ENCODE data around the gene CAMTA1. TPM values are rescaled to one million over a fixed set of nuclear protein-coding genes. Genes with fewer than 3 reads are reported as not detected.
A peak's percentile ranks its signal among the peaks of the same experiment; 100 is the strongest.

Gene CAMTA1
- total RNA-seq, 1 donor from 2014 or later: 67.9 TPM

DNA sequence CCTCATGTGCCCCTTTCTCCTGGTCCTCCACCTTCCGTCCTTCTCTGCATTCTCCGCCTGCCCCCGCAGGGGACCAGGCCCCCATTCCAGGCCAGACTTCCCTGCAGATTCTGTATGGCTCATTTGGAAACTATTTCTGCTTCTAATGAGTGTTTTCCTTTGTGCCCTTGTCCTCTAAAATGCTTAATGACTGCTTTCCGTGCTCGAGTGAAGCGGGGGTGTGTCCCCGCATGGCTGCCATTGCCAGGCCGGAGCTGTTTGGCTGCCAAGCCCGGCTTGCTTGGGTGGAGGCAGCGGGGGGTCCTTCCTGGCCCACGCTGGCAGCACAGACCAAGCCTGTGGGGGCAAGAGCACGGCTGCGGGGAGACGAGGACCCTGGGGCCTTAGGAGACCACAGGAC, 686.6 kb downstream of the CAMTA1 start:
- DNase-seq (ENCODE audit: low spot score): no peak

GRCh38 chr1:7473223-7474142, 688.2 kb downstream of the CAMTA1 start:
- no peak for DNase-seq (ENCODE audit: low spot score)

GRCh38 chr1:7474143-7474490, 688.9 kb downstream of the CAMTA1 start:
- DNase-seq (ENCODE audit: low spot score): no peak

DNA sequence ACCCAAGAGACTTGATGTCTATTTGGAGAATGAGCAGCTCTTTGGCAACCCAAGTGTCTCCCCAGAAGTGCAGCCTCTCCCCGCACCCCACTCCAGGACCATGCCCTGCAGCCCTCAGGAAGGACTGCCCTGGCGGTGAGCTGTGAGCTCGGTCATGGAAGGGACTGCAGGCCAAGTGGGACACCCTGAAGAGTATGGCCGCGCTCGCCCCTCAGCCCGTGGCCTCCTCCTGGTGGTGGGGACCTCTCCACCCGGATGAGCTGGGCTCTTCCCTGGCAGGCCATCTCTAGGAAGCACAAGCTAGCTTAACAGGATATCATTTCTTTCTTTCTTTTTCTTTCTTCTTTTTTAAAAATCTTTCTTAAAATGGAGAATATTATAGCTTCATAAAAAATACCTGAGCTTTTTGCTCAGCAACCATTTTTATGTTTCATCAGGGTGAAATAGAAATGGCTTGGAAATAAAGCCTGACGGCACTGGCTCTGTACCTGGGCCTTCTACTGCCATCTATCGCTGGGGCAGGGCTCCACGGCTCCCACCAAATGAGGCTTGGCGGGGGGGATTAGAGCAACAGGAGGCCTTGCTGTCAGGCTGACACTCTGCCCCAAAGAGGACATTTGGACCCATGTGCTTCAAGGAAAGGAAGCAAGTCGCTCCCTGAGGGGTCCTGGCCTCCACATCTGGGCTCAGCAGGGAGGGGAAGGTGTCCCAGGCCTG, 689.7 kb downstream of the CAMTA1 start:
- DNase-seq (ENCODE audit: low spot score): no peak

GRCh38 chr1:7475691-7476090, 690.4 kb downstream of the CAMTA1 start:
- DNase-seq (ENCODE audit: low spot score): no peak

- no peak for DNase-seq (ENCODE audit: low spot score)
These were observed 691.1 kb downstream of the CAMTA1 start for GRCh38 chr1:7476402-7476801.

DNA sequence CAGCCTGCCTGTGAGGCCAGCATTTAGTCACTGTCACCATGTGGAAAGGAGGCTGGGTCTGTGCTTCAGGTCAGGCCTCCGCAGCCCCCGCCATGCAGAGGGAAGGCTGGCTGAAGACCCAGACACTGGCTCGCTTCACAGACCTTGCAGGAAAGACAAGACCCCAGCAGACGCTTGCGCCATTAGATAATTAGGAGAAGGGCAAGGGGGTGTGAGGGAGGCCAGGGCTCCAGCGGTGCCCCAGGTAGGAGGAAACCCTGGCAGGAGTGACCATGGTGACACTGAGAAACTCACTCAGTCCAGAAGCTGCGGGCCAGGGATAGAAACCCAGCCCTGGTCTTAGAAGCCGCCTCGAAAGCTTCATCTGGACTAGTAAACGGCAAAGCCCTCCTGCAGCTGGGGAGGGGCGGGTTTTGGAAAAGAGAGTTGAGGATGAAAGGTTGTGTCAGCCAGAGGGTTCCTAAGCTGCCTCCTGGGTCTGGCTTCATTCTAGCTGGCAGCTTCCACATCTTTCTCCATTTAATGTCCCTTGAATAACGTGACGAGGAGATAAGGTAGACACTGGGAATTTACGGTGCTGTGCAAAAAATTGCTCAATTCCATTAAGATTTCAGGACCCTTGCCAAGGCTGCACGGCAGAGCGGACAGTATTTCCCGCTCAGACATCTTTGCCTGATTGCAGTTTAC, 691.8 kb downstream of the CAMTA1 start:
- no peak for DNase-seq (ENCODE audit: low spot score)

- no peak for DNase-seq (ENCODE audit: low spot score)
These were observed 692.3 kb downstream of the CAMTA1 start for GRCh38 chr1:7477593-7477992.

DNA sequence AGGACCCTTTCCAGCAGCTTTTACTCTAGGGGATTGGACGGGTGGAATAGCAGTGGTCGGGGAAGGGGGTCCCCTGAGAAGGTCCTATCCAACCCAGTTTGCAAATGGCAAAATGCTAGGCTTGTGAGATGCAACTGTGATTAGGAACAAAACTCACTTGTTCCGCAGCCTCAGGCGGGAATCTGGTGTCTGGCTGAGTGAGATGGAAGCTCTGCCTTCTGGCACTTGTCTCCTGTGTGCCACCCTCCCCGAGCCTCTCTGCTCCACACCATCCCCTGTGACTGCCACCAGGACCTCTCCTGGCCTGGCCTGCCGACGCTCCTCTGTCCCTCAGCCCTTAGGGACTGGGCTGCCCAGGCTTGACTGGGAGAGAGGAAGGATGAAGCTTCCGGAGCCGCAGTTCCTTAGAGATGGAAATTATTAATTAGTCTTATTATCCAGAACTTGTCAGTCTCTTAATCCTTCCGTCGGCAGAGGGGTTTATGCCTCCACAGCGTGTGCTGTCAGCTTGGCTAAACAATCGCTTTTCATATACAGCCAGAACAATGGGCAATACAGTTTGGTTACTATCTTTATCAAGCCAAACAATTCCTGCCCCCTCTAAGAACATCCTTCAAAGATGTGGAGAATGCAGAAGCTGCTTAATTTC, 693.0 kb downstream of the CAMTA1 start:
- no peak for DNase-seq (ENCODE audit: low spot score)

- DNase-seq (ENCODE audit: low spot score): peak; percentile 87
These were observed 693.7 kb downstream of the CAMTA1 start for GRCh38 chr1:7478809-7479499.

GRCh38 chr1:7479571-7479970, 694.3 kb downstream of the CAMTA1 start:
- DNase-seq (ENCODE audit: low spot score): no peak

- no peak for DNase-seq (ENCODE audit: low spot score)
These were observed 695.9 kb downstream of the CAMTA1 start for GRCh38 chr1:7481194-7481593.

GRCh38 chr1:7482077-7482476, 696.8 kb downstream of the CAMTA1 start:
- DNase-seq (ENCODE audit: low spot score): no peak

DNA sequence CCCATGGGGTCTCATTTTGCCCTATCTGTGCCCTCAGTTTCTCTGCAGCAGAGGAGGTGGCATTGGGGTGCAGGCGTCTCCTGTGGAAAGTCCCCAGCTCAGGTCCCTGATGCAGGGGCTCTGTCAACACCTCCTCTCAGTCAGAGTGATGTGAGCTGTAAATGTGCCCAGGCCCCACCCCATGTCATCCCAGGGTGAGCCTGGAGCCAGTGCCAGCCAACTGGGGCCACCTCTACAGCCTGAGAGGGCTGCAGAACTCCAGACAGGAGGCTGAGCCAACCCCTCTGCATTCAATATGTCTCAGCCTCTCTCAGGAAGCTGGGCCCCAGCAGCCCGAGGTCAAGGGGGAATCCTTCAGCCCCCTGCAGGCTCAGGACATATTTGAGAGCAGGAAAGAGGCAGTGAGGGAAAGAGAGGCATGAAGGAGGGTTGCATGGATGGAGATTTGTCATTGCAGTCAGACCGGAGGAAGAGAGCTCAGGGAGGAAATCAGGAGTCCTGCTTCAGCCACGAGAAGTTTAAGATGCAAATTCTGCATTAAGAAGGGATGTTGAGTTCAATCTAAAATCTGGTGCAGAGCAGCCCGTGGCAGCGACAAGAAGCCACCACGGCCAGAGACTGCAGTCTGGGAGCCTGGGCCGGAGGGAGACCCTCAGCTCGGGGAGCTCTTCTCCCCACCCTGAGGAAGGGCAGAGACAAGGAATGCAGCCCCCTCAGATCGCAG, 697.7 kb downstream of the CAMTA1 start:
- no peak for DNase-seq (ENCODE audit: low spot score)

DNA sequence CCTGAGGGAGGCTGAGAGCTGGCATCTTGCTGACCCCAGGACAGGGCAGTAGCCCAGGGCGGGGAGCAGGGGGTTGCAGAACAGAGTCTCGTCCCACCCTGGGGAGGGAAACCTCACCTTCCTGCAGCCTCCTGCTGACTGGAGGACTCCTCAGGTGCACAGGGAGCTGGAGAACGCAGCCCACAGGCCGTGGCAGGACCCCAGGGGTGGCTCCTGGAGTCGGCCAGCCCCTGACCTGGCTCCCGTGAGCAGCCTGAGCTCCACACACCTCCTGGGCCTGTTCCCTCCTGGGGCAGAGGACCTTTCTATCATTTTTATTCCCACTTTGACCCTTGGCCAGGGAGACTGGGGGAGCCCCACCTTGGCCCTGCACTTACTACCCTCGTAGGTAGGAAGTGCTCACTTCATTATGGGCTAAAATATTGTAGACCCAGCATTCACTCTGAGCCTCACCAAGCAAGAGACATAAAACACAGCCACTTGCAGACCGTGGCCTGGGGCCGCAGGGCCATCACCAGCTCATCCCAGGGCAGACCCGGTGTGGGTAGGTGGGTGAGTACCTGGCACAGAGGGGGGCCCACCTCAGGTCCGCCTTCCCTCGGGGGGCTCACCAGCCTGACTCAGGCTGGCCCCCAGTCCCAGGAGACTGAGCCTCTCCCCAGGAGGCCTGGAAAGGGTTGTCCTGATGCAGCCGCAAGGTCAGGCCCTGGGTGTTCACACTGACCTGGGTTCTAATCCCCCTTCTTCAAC, 698.6 kb downstream of the CAMTA1 start:
- DNase-seq (ENCODE audit: low spot score): no peak

DNA sequence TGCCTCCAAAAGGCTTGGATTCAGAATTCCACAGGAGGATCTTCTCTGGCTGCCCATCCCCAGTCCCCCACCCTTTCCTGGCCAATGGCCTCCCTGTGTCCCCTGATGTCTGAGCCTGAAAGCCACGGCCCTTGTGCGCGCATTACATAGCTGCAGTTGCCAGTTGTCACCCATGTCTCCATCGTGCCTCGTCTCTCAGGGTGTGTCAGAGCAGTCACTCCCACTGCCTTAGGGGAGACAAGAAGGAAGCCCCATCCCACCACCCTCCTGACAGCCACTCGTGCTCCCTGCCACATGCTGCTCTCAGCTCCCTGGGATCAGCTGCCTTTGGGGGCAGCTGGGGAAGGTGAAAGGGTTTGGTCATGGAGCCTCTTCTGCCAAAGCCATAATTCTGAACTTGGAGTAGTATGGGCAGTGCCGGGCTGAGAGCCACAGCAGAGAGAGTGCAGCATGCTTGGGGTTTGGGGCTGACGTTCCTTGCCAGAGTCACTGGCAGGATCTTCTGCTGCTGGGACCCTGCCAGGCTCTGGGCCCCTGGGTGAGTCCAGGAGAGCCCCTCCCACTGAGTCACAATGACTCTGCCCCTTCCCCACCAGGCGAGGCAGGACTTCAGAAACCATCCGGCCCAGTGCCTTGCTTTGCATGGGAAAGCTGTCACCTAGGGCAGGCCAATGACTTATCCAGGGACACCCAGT, 700.0 kb downstream of the CAMTA1 start:
- no peak for DNase-seq (ENCODE audit: low spot score)

GRCh38 chr1:7485826-7486225, 700.6 kb downstream of the CAMTA1 start:
- DNase-seq (ENCODE audit: low spot score): no peak

- no peak for DNase-seq (ENCODE audit: low spot score)
These were observed 702.7 kb downstream of the CAMTA1 start for GRCh38 chr1:7487766-7488474.

DNA sequence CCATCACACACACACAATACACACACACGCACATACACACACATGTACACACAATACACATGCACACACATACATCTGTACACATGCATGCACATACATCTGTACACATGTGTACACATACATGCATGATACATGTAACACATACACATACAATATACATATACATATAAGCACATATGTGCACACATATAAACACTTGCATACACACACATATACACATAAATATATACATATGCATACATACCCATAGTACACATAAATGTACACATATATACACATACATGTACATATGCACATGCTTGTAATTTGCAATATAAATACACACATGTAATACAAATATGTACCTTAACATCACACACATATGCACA, 703.2 kb downstream of the CAMTA1 start:
- no peak for DNase-seq (ENCODE audit: low spot score)

Data from mucosa of gallbladder (tissue), 1 donor.